WI38 (cell line): Measurements from ENCODE around the gene STARD6.

Source experiments
- H3K4me3 ChIP-seq: 2 replicates; pipeline ENCODE4 v1.5.1; 2011; ENCODE audit warnings: low read depth, mild to moderate bottlenecking, control low read depth, low read length
- TF ChIP-seq, protein P1 (sequence below): IDR thresholded peaks from 2 replicates; pipeline ENCODE4 v1.5.1; 2012; ENCODE audit warnings: low read depth, mild to moderate bottlenecking, control low read depth, low read length

The STARD6 gene

DNA sequence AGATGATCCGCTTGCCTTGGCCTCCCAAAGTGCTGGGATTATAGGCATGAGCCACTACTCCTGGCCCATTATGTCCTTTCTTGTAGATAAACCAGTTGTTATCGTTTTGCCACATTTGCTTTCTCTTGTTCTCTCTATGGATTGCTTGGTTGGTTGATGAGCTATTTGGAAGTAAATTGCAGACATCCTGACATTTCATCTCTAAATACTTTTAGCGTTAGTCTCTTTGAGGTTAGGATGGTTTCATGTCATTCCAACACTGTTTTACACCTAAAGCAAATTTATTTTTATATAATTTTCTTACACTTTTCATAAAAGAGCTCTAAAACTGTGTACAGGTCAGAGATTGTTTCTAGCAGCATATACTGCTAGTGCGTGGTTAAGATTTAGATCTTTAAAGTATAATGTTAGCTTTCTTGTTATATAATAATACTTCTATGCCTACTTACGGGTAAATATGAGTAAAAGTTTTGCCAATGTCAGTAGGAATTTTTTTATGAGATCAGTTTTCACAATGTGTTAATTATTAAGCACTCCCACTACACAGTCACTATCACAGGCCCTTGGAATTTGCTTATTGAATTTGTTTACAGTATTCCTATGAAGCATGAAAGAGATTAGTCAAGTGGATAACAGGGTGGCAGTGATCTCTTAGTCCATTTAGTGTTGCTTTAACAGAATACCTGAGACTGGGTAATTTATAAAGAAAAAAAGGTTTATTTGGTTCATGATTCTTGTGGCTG lies 78.0 kb downstream of the STARD6 start:
- TF ChIP-seq, protein P1, sequence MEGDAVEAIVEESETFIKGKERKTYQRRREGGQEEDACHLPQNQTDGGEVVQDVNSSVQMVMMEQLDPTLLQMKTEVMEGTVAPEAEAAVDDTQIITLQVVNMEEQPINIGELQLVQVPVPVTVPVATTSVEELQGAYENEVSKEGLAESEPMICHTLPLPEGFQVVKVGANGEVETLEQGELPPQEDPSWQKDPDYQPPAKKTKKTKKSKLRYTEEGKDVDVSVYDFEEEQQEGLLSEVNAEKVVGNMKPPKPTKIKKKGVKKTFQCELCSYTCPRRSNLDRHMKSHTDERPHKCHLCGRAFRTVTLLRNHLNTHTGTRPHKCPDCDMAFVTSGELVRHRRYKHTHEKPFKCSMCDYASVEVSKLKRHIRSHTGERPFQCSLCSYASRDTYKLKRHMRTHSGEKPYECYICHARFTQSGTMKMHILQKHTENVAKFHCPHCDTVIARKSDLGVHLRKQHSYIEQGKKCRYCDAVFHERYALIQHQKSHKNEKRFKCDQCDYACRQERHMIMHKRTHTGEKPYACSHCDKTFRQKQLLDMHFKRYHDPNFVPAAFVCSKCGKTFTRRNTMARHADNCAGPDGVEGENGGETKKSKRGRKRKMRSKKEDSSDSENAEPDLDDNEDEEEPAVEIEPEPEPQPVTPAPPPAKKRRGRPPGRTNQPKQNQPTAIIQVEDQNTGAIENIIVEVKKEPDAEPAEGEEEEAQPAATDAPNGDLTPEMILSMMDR: no peak

DNA sequence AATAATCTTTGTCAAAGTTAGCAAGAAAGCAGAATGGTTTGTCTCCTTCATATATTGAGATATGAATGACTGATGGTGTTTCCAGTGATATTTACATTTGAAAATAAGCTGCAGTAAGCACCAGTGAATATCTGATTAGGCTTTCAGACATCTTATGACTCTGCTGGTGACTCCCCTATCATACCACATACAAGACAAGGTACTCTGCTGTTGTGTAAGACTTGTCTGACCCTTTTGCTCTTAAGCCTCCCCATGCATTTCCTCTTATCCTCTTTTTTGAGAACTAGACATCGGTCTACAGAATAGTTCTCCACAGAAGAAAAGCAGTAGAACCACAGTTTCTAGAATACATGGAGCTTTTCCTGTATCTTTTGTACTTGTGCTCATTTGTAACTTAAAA lies 79.0 kb downstream of the STARD6 start:
- TF ChIP-seq, protein P1: no peak
- H3K4me3 ChIP-seq: no peak overlapping the region

More for the DNA sequence above, 78.0 kb downstream of the STARD6 start:
- no peak overlapping the region for H3K4me3 ChIP-seq

DNA sequence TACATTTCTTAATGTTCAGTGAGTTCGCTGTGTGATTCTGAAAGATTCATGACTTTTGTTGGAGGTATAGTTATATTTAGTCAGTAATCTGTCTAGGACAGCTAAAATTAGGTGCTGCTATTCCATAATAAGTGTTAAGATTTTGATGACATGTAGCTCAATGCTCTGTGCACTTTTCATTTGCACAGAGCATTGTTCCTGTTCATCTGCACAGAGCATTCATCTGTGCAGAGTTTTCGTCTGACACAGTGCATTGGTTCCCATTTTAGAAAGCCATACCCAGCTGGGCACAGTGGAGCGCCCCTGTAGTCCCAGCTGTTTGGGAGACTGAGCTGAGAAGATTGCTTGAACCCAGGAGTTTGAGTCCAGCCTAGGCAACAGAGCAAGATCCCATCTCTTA lies 79.8 kb downstream of the STARD6 start:
- no peak overlapping the region for H3K4me3 ChIP-seq
- TF ChIP-seq, protein P1: no peak
